Activated naive CD4-positive, alpha-beta T cell treated with anti-CD3 and anti-CD28 coated beads for 36 hours (primary cell): Measurements from ENCODE around the gene METTL9. TPM values are rescaled to one million over a fixed set of nuclear protein-coding genes. Genes with fewer than 3 reads are reported as not detected.
"Not testable (repeated sequence)": the region's sequence is repeated elsewhere in the genome, so short reads cannot be mapped to it uniquely, and the experiment has no call there.

Experiments used
- CTCF ChIA-PET: fragments of 350-600 bp; sonication (Branson Sonifier 250); formaldehyde crosslinking; loops from one replicate; lab custom pipeline; 2021; ENCODE audit warnings: antibody characterized with exemption; lab: Charles Lee
- DNase-seq: peaks from one replicate; pipeline ENCODE4 v3.0.0-alpha.2; 2020
- H3K27ac Mint-ChIP-seq: one replicate; pipeline ENCODE4 v1.8.0; 2021; ENCODE audit warnings: mild to moderate bottlenecking, mixed read lengths
- H3K27me3 Mint-ChIP-seq: one replicate; pipeline ENCODE4 v1.8.0; 2021; ENCODE audit warnings: low read depth, mixed read lengths
- H3K36me3 Mint-ChIP-seq: one replicate; pipeline ENCODE4 v1.8.0; 2021; ENCODE audit warnings: low read depth, mixed read lengths
- H3K4me1 Mint-ChIP-seq: one replicate; pipeline ENCODE4 v1.8.0; 2021; ENCODE audit warnings: low read depth, mixed read lengths
- H3K4me3 Mint-ChIP-seq: one replicate; pipeline ENCODE4 v1.8.0; 2021; ENCODE audit warnings: mild to moderate bottlenecking, moderate library complexity, mixed read lengths
- H3K9me3 Mint-ChIP-seq: one replicate; pipeline ENCODE4 v1.8.0; 2021; ENCODE audit warnings: mixed read lengths
- intact Hi-C: fragments of 100-400 bp; cut with micrococcal nuclease; formaldehyde crosslinking; loops from one replicate; pipeline ENCODE4 v1.15.1; 2023
- total RNA-seq, 2 experiments: library from RNA; stranded (reverse); gene quantifications; one replicate each; pipeline ENCODE4 v1.2.3, GENCODE V29; 2021

The METTL9 gene
- total RNA-seq, 2 experiments from 2014 or later, result 82.5 to 85.1 TPM

DNA sequence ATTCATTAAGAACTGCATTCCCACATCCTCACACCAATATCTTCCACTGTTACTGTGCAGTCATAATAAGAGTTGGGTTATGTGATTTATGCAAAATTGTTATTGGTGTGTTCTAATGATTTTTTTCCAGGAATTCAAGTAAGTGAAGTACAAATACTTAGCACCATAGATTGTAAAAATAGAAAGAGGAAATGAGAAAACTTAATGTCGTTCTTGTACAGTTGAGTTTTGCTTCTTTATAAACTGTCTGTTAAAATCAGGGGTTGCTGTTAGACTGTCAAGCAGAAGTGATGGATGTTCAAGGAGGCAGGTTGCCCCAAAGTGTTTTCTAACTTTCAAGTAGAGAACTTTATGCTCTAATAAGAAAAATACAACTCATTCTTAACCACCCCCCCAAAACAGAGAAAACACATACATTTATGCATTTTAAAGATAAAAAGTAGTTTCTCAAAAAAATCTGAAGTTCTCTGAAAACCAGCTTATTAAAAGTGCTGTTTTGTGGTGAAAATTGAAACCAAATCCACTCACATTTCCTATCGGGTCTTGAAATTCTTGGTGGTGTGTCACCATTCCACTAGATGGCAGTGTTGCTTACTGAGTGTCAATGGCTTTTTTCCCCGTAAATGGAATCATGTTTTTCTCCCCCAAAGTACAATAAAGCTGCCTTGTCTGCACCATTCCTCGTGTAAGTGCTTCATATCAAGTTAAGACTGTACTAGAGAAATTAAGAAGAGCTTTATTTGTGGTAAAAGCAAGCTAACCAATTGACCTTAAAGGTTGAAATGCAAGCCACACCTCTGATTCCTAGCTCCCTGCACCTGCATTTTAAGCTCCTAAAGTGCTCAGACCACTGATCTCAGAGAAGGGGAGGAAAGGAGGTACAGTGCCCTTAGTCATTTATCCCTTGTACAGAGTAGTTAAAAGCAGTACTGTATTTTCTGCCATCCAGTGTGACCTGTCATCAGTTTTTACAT is 57.7 kb downstream of the METTL9 start:
- Mint-ChIP-seq H3K27me3 (no peaks in the 10 kb centered on the region), H3K36me3 (peaks cover 6% of the 10 kb centered on the region), H3K4me1 (peaks cover 30% of the 10 kb centered on the region), H3K9me3 (no peaks in the 10 kb centered on the region), H3K27ac (no peak overlapping the region), H3K4me3 (no peak overlapping the region)
- intact Hi-C loops, result loop anchor here (1.0 kb wide), 1 partner anchor 50 kb away; no protein-coding TSS in a partner anchor
- CTCF ChIA-PET, result interaction anchor here (0.5 to 4.4 kb wide), 41 partner anchors 9 to 1063 kb away, joined by 3 to 61 read pairs (median 4); no protein-coding TSS in a partner anchor
- DNase-seq, result peak; percentile 56

DNA sequence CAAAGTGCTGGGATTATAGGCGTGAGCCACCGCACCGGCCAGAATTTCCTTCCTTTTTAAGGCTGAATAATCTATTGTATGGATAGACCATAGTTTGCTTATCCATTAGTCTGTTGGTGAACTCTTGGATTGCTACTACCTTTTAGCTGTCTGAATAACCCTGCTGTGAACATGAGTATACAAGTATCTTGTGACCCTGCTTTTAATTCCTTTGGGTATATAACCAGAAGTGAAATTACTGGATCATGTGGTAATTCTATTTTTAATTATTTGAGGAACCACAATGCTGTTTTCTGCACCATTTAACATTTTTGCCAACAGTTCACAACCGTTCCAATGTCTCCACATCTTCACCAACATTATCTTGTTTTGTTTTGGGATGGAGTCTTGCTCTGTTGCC is 59.7 kb downstream of the METTL9 start:
- Mint-ChIP-seq H3K4me3 (no peak overlapping the region), H3K4me1 (peaks cover 34% of the 10 kb centered on the region), H3K27ac (no peak overlapping the region), H3K36me3 (peaks cover 6% of the 10 kb centered on the region), H3K9me3 (no peaks in the 10 kb centered on the region), H3K27me3 (no peaks in the 10 kb centered on the region)
- intact Hi-C loops, result no loop called here
- DNase-seq, result no peak
- CTCF ChIA-PET, result interaction anchor here (0.6 to 4.4 kb wide), 3 partner anchors 13 to 75 kb away, joined by 3 to 61 read pairs (median 6); no protein-coding TSS in a partner anchor

DNA sequence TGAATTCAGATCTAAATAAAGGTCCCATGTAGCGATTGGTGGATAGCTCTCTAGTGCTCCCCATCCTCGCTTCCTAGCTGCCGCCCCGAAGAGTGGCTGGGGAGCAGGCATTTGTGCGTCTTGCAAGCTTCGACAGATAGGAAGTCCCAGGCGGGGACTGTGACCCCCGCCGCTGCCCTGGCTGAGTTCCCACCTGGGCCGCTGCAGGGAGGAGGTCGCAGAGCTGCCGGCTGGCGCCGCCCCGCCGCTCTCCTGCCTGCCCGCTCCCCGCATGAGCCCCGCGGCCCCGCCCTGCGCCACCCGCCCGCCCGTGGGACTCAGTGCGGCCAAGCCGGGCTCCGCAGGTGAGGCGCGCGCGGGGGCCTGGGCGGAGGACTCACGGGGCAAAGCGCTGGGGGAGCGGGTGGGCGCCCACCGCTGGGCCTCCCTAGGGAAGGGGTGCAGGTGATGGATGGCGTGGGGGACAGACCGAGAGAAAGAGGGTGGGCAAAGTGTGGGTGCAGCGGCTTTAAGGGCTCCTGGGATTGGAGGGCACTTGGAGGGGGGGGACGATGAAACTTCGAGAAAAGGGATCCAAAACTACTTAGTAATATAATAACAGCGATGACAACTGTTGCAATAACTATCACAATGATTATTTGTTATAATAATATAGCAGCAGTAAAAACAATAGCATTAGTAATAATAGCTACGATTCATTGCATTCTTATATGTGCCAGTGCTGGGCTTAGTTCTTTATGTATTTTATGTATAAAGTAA is 64.7 kb downstream of the METTL9 start, which contains the start of gene OTOA:
Gene OTOA, plus strand, starts transcription at position 80 of the 759 bp plus-strand sequence. CDS start 14,547 bp downstream, outside the sequence.
- CTCF ChIA-PET, result interaction anchor here (0.6 to 1.5 kb wide), 2 partner anchors 19 to 44 kb away, joined by 3 to 5 read pairs; no protein-coding TSS in a partner anchor
- Mint-ChIP-seq H3K27me3 (peaks cover 5% of the 10 kb centered on the region), H3K36me3 (no peaks in the 10 kb centered on the region), H3K27ac (no peak within 1 kb of the TSS), H3K9me3 (no peaks in the 10 kb centered on the region), H3K4me3 (peak within 1 kb of the TSS; percentile 65), H3K4me1 (peaks cover 15% of the 10 kb centered on the region)
- intact Hi-C loops, result no loop called here
- DNase-seq, result no peak

DNA sequence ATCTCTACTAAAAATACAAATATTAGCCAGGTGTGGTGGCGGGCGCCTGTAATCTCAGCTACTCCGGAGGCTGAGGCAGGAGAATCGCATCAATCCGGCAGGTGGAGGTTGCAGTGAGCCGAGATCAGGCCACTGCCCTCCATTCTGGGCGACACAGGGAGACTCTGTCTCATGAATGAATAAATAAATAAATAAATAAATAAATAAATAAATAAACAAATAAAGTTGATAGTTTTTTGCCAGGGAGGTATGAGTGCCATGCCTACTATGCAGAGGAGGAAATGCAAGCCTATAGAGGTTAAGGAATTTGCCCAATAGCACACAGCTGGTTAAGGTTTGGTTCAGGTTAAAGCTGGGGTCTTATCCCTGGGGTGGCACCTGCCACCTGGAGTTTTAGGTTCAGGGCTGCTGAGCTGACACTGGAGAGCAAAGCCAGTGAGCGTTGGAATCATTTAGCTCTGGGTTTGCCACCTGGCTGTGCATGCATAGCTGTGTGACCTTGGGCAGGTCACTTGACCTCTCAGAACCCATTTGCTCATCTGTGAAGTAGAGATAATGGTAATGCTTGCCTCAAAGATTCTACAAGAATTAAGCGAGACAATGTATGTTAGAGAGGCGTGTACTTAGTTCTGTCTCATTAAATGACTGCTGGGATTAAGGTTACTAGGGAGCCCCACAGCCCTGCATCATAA is 65.6 kb downstream of the METTL9 start:
- no peak overlapping the region for H3K4me3 Mint-ChIP-seq
- H3K36me3 Mint-ChIP-seq, result no peaks in the 10 kb centered on the region
- peaks cover 15% of the 10 kb centered on the region for H3K4me1 Mint-ChIP-seq
- CTCF ChIA-PET, result interaction anchor here (0.6 to 1.5 kb wide), 4 partner anchors 8 to 45 kb away, joined by 3 to 5 read pairs (median 4); no protein-coding TSS in a partner anchor
- DNase-seq, result no peak
- no peaks in the 10 kb centered on the region for H3K9me3 Mint-ChIP-seq
- H3K27me3 Mint-ChIP-seq, result peaks cover 5% of the 10 kb centered on the region
- intact Hi-C loops, result no loop called here
- no peak overlapping the region for H3K27ac Mint-ChIP-seq

DNA sequence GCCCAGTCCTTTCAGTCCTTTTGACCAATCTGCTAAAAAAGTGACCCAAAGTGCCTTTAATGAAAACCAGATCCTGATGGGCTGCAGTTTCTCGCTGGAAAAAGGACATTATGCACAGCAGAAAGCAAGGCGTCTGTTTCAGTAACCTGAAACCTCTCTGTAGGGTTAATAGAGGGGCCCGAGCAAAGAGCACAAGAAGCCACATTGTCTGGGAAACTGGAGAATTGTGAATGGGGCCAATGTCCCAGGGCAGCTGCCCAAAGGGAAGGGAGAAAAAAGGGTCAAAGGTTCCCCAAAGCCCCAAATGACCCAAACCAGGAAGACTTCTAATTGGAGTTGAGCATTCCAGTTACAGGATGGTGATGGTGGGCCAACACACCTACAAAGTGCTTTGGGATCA is 67.4 kb downstream of the METTL9 start:
- Mint-ChIP-seq H3K36me3 (no peaks in the 10 kb centered on the region), H3K4me1 (peaks cover 5% of the 10 kb centered on the region), H3K27me3 (peaks cover 5% of the 10 kb centered on the region), H3K9me3 (no peaks in the 10 kb centered on the region), H3K4me3 (no peak overlapping the region), H3K27ac (no peak overlapping the region)
- intact Hi-C loops, result no loop called here
- CTCF ChIA-PET, result interaction anchor here (0.7 to 1.4 kb wide), 3 partner anchors 9 to 87 kb away, joined by 3 to 4 read pairs (median 3); no protein-coding TSS in a partner anchor
- DNase-seq, result no peak

DNA sequence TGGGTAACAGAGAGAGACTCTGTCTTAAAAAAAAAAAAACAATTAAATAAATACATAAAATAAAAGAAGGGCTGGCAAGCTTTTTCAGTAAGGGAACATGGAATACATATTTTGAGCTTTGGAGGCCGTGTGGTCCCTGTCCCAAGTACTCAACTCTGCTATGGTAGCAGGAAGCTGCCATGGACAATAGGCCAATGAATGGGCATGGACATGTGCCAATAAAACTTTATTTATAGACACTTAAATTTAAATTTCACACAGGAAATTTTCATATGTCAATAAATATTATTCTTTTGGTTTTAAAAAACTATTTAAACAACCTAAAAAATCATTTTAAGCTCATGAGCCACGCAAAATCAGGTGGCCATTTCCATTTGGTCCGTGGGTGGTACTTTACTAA is 68.2 kb downstream of the METTL9 start:
- CTCF ChIA-PET, result interaction anchor here (0.7 to 1.3 kb wide), 3 partner anchors 28 to 88 kb away, joined by 3 to 4 read pairs (median 4); no protein-coding TSS in a partner anchor

DNA sequence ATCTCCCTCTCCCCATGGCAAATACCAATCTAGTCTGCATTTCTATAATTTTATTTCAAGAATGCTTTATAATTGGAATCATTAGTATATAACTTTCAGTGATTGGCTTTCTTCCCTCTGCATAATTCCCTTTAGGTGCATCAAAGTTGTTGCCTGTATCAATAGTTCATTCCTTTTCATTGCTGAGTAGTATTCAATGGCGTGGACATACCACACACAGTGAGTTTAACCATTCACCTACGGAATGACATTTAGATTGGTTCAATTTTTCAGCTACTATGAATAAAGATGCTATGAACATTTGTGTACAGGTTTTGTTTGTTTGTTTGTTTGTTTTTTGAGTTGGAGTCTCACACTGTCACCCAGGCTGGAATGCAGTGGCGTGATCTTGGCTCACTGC is 74.1 kb downstream of the METTL9 start:
- CTCF ChIA-PET, result interaction anchor here (1.1 to 1.2 kb wide), 2 partner anchors 16 to 35 kb away, joined by 4 read pairs; no protein-coding TSS in a partner anchor
- Mint-ChIP-seq H3K27ac (no peak overlapping the region), H3K9me3 (peaks cover 5% of the 10 kb centered on the region), H3K36me3 (peaks cover 3% of the 10 kb centered on the region), H3K27me3 (no peaks in the 10 kb centered on the region), H3K4me1 (no peaks in the 10 kb centered on the region), H3K4me3 (no peak overlapping the region)
- intact Hi-C loops, result no loop called here
- no peak for DNase-seq

More for the DNA sequence above, 68.2 kb downstream of the METTL9 start:
- no peaks in the 10 kb centered on the region for H3K9me3 Mint-ChIP-seq
- DNase-seq, result no peak
- H3K4me3 Mint-ChIP-seq, result no peak overlapping the region
- no peak overlapping the region for H3K27ac Mint-ChIP-seq
- no peaks in the 10 kb centered on the region for H3K36me3 Mint-ChIP-seq
- H3K4me1 Mint-ChIP-seq, result peaks cover 3% of the 10 kb centered on the region
- intact Hi-C loops, result no loop called here
- peaks cover 5% of the 10 kb centered on the region for H3K27me3 Mint-ChIP-seq

DNA sequence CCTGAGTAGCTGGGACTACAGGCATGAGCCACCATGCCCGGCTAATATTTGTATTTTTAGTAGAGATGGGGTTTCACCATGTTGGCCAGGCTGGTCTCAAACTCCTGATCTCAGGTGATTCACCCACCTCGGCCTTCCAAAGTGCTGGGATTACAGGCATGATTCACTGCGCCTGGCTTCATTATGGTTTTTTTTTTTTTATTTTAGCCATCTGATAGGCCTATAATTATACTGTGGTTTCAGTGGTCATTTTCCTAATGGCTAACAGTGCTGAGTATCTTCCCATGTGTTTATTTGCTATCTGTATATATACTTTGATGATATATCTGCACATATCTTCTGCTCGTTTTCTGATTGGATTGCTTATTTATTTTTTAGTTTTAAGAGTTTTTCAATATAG is 75.1 kb downstream of the METTL9 start:
- H3K36me3 Mint-ChIP-seq, H3K27me3 Mint-ChIP-seq, DNase-seq, H3K4me3 Mint-ChIP-seq, H3K9me3 Mint-ChIP-seq, H3K27ac Mint-ChIP-seq, intact Hi-C loops, H3K4me1 Mint-ChIP-seq: not testable (repeated sequence)
- CTCF ChIA-PET, result interaction anchor here (0.6 kb wide), 1 partner anchor 24 kb away, joined by 3 read pairs; no protein-coding TSS in a partner anchor

DNA sequence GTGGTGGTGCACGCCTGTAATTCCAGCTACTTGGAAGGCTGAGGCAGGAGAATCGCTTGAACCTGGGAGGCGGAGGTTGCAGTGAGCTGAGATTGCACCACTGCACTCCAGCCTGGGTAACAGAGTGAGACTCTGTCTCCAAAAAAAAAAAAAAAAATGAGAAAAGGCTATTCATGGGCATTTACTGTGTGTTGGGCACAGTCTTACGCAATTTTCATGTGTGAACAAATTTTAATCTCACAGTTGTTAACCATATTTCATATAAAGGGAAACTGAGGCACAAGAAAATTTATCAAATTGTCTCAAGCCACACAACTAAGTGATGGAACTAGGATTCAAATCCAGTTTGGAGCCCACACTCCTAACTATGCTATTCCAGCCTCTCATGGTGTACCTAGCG is 81.3 kb downstream of the METTL9 start:
- H3K27me3 Mint-ChIP-seq, H3K36me3 Mint-ChIP-seq, H3K4me3 Mint-ChIP-seq, intact Hi-C loops, H3K9me3 Mint-ChIP-seq, DNase-seq, H3K4me1 Mint-ChIP-seq, H3K27ac Mint-ChIP-seq: not testable (repeated sequence)
- CTCF ChIA-PET, result interaction anchor here (1.1 kb wide), 1 partner anchor 23 kb away, joined by 6 read pairs; no protein-coding TSS in a partner anchor

DNA sequence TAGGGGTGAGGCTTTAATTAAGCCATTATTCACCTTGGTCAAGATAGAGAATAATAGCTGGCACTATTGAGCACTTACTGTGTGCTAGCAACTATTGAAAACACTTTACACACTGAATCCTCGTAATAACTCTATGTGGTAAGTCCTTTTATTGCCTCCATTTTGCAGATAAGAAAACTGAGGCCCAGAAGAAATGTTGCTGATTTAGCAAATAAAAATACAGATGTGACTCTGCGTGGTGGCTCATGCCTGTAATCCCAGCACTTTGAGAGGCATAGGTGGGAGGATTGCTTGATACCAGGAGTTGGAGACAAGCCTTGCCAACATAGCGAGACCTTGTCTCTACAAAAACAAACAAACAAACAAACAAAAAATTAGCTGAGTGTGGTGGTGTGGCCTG is 83.8 kb downstream of the METTL9 start:
- CTCF ChIA-PET, result interaction anchor here (0.6 to 1.2 kb wide), 6 partner anchors 10 to 158 kb away, joined by 3 to 5 read pairs (median 3); no protein-coding TSS in a partner anchor
- no peaks in the 10 kb centered on the region for H3K36me3 Mint-ChIP-seq

DNA sequence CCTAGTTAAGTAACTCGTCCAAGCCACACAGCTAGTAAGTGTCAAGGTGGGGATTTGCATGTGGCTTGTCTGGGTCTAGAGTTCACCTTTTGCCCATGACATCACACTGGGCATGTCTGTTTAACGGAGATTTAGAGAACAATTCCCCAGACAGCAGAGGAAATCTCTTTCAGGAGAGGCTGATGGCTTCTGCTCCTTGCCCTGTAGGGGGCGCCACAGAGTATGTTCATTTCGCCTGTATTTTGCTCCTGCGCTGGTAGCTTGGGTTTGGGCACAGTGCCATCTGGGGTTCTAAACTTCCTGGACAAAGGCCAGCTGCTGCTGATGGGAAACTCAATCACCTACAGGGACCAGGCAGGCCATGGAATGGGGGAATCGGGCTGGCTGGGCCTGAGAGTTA is 84.8 kb downstream of the METTL9 start:
- Mint-ChIP-seq H3K4me1 (no peaks in the 10 kb centered on the region), H3K27ac (no peak overlapping the region), H3K36me3 (no peaks in the 10 kb centered on the region), H3K4me3 (no peak overlapping the region), H3K9me3 (peaks cover 3% of the 10 kb centered on the region), H3K27me3 (peaks cover 3% of the 10 kb centered on the region)
- CTCF ChIA-PET, result interaction anchor here (0.6 to 1.1 kb wide), 6 partner anchors 11 to 352 kb away, joined by 3 to 7 read pairs (median 4); no protein-coding TSS in a partner anchor
- intact Hi-C loops, result no loop called here
- peak; percentile 57 for DNase-seq

More for the DNA sequence above, 83.8 kb downstream of the METTL9 start:
- no peaks in the 10 kb centered on the region for H3K4me1 Mint-ChIP-seq
- intact Hi-C loops, result no loop called here
- DNase-seq, result no peak
- H3K27me3 Mint-ChIP-seq, result peaks cover 3% of the 10 kb centered on the region
- no peaks in the 10 kb centered on the region for H3K9me3 Mint-ChIP-seq
- no peak overlapping the region for H3K4me3 Mint-ChIP-seq
- no peak overlapping the region for H3K27ac Mint-ChIP-seq
